Activated CD8-positive, alpha-beta T cell treated with anti-CD3 and anti-CD28 coated beads for 36 hours (primary cell): ENCODE measurements around the gene ASIC4. TPM values are rescaled to one million over a fixed set of nuclear protein-coding genes. Genes with fewer than 3 reads are reported as not detected.

ENCODE experiments used
- ATAC-seq: fragments of 200-7000 bp; cut with Tn5 transposase; one replicate; pipeline ENCODE4 v1.10.0; 2021; ENCODE audit warnings: mild to moderate bottlenecking, moderate library complexity
- CTCF ChIA-PET: fragments of 350-600 bp; sonication (Branson Sonifier 250); formaldehyde crosslinking; loops from one replicate; lab custom pipeline; 2021; ENCODE audit warnings: antibody characterized with exemption; lab: Charles Lee
- POLR2A ChIA-PET: fragments of 350-600 bp; sonication (Branson Sonifier 250); formaldehyde crosslinking; loops from one replicate; lab custom pipeline; 2021; ENCODE audit warnings: antibody characterized with exemption; lab: Charles Lee
- DNase-seq: peaks from one replicate; pipeline ENCODE4 v3.0.0-alpha.2; 2020
- H3K27ac Mint-ChIP-seq: one replicate; pipeline ENCODE4 v1.8.0; 2021; ENCODE audit warnings: mild to moderate bottlenecking, mixed read lengths
- H3K27me3 Mint-ChIP-seq: one replicate; pipeline ENCODE4 v1.8.0; 2021; ENCODE audit warnings: mixed read lengths
- H3K36me3 Mint-ChIP-seq: one replicate; pipeline ENCODE4 v1.8.0; 2021; ENCODE audit warnings: low read depth, mixed read lengths
- H3K4me1 Mint-ChIP-seq: one replicate; pipeline ENCODE4 v1.8.0; 2021; ENCODE audit warnings: low read depth, mixed read lengths
- H3K4me3 Mint-ChIP-seq: one replicate; pipeline ENCODE4 v1.8.0; 2021; ENCODE audit warnings: mild to moderate bottlenecking, moderate library complexity, mixed read lengths
- H3K9me3 Mint-ChIP-seq: one replicate; pipeline ENCODE4 v1.8.0; 2021; ENCODE audit warnings: mixed read lengths
- intact Hi-C: fragments of 100-400 bp; cut with micrococcal nuclease; formaldehyde crosslinking; loops from one replicate; pipeline ENCODE4 v1.10.0; 2022
- total RNA-seq, 2 experiments: library from RNA; stranded (reverse); gene quantifications; one replicate each; pipeline ENCODE4 v1.2.3, GENCODE V29; 2021
- TF ChIP-seq, protein P1 (sequence below): fragments of 200-600 bp; IDR thresholded peaks from one replicate; pipeline ENCODE4 v1.8.0; 2022; ENCODE audit warnings: antibody characterized with exemption, mild to moderate bottlenecking

The ASIC4 gene
- total RNA-seq, 2 experiments from 2014 or later, result not detected

DNA sequence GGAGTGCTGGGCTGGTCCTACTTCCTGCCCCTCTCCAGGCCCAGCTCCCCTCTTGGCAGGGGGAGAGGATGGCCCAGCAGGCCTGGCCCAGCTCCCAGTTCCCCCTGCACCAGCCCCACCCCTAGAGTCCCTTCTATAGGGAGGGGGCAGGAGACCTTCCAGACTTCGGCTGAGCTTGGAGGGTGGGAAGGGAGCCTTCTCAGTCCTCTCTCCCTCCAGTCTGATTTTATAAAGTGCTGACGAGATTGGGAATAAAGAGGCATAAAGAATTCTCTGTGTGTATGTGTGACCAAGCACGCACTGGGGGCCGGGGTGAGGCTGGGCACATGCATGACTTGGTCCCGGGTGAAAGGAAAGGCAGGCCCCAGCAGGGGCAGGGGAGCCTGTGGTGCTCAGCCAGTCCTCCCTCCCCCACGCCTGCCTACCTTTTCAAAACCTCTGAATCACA lies 24.2 kb downstream of the ASIC4 start:
- TF ChIP-seq, protein P1, sequence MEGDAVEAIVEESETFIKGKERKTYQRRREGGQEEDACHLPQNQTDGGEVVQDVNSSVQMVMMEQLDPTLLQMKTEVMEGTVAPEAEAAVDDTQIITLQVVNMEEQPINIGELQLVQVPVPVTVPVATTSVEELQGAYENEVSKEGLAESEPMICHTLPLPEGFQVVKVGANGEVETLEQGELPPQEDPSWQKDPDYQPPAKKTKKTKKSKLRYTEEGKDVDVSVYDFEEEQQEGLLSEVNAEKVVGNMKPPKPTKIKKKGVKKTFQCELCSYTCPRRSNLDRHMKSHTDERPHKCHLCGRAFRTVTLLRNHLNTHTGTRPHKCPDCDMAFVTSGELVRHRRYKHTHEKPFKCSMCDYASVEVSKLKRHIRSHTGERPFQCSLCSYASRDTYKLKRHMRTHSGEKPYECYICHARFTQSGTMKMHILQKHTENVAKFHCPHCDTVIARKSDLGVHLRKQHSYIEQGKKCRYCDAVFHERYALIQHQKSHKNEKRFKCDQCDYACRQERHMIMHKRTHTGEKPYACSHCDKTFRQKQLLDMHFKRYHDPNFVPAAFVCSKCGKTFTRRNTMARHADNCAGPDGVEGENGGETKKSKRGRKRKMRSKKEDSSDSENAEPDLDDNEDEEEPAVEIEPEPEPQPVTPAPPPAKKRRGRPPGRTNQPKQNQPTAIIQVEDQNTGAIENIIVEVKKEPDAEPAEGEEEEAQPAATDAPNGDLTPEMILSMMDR, result no peak
- H3K27ac Mint-ChIP-seq, result no peak overlapping the region
- peaks cover 3% of the 10 kb centered on the region for H3K27me3 Mint-ChIP-seq
- peaks cover 14% of the 10 kb centered on the region for H3K4me1 Mint-ChIP-seq
- H3K9me3 Mint-ChIP-seq, result no peaks in the 10 kb centered on the region
- intact Hi-C loops, result no loop called here
- ATAC-seq, result no peak
- CTCF ChIA-PET, result interaction anchor here (0.9 to 3.8 kb wide), 2 partner anchors 9 to 63 kb away, joined by 3 to 74 read pairs; no protein-coding TSS in a partner anchor
- H3K4me3 Mint-ChIP-seq, result no peak overlapping the region
- POLR2A ChIA-PET, result no interaction called here
- H3K36me3 Mint-ChIP-seq, result peaks cover 8% of the 10 kb centered on the region
- no peak for DNase-seq

DNA sequence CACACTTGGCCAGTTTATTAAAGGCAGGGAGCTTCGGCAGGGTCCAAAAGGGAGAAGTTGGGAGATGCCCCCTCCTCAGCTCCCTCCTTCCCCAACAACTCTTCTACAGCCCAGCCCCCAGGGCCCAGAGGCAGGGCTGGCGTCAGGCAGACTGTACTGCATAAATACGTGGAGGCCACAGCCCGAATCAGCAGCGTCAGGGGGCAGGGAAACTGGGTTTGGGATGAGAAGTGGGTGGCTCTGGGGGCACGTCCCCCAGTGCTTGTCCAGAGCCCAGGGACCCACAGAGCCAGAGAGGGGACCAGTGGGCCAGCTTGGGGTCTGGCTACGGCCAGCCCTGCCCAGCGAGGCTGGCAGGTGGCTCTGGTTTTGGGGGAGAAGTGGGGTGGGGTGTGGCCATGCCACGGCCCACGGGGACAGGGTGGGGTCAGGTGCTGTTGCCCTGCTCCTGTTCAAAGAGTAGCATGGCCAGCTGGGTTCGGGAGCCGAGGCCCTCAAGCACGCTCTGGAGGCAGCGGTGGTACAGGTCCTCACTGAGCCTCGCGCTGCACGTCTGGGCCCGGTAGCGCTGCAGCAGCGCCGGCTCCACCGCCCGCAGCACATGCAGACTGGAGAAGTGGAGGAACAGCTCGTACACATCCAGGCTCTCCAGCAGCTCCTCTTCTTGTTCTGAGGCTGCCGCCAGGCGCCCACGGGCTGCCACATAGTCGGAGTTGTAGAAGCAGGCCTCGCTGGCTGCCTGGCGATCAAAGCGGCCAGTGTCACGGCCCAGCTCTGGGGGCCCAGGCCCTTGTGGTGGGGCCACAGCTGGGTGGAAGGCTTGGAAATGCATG lies 24.9 kb downstream of the ASIC4 start:
- Mint-ChIP-seq H3K36me3 (peaks cover 8% of the 10 kb centered on the region), H3K4me1 (peaks cover 14% of the 10 kb centered on the region), H3K4me3 (no peak overlapping the region), H3K27me3 (peaks cover 3% of the 10 kb centered on the region), H3K9me3 (no peaks in the 10 kb centered on the region), H3K27ac (no peak overlapping the region)
- POLR2A ChIA-PET, result no interaction called here
- TF ChIP-seq, protein P1, result no peak
- intact Hi-C loops, result no loop called here
- DNase-seq, result no peak
- CTCF ChIA-PET, result interaction anchor here (1.1 to 3.8 kb wide), 3 partner anchors 10 to 136 kb away, joined by 4 to 74 read pairs (median 20); no protein-coding TSS in a partner anchor
- no peak for ATAC-seq

DNA sequence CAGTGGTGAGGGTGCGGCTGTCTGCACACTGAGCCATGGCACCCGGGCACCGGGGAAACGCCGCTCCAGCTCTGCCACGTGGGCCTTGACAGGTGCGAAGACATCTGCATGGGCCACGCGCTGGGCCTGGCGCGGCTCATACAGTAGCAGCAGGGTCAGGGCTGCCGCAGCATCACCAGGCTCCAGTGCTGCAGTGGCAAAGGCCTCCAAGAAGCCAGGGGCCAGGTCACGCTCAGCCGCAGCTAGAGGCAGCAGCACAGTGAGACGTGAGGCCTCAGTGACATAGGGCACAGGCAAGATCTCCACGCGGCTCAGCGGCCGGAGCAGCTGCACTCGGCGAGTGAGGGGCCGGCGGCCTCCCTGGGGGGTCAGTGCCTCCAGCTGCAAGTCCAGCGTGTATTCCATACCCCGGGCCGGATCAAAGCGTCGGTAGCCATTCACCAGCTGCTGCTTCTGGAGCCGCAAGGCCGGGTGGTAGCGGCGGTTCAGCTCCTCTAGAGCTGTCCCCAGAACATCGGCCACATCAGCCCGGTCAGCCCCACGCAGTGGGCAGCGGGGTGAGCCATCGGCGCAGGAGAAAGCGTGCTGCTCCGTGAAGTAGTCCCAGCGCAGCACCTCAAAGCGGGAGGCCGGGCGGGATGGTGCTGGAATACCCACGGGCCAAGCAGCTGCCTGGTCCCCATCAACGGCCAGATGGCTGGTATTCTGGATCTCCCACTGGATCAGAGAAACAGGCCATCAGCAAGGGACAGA lies 25.8 kb downstream of the ASIC4 start:
- H3K9me3 Mint-ChIP-seq, result no peaks in the 10 kb centered on the region
- H3K4me3 Mint-ChIP-seq, result no peak overlapping the region
- POLR2A ChIA-PET, result no interaction called here
- peaks cover 21% of the 10 kb centered on the region for H3K4me1 Mint-ChIP-seq
- peaks cover 8% of the 10 kb centered on the region for H3K36me3 Mint-ChIP-seq
- TF ChIP-seq, protein P1, result no peak
- CTCF ChIA-PET, result interaction anchor here (1.0 to 4.7 kb wide), 25 partner anchors 11 to 151 kb away, joined by 3 to 74 read pairs (median 4); partner anchors contain the start of gene GMPPA
- no peak for ATAC-seq
- peaks cover 6% of the 10 kb centered on the region for H3K27me3 Mint-ChIP-seq
- no peak overlapping the region for H3K27ac Mint-ChIP-seq
- intact Hi-C loops, result loop anchor here (5.0 kb wide), 2 partner anchors 57 to 147 kb away; partner anchors contain the start of gene STK11IP
- DNase-seq, result no peak

DNA sequence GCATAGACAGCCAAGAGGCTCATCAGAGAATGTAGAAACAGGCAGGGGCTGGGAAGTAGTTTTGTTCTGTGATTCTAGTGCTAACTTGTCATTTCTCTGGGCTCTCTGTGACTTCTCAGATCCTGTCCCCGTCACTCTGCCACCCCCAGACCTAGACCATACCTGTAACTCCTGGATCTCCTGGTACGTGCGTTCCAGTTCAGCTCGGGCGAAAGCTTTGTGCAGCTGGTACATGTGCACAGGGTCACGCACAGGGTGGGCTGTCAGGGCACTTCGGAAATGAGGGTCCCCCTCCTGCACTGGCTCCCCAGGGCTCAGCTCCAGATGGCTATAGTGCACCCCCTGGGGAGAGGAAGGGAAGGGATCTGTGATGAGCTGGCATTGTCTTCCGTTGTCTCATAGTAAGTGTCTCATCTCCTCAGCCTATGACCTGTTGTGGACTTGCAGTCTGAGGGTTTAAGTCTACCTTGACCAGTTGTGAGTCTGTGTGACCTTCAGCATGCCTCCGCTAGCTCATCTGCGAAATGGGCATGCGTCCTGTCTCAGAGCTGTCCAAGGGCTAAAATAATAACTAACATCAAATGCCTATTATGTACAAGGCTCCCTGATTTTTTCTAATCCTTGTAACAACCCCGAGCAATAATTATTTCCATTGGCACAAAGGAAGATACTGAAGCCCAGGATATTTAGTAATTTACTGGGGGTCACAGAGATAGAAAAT lies 26.7 kb downstream of the ASIC4 start:
- Mint-ChIP-seq H3K27ac (no peak overlapping the region), H3K4me1 (peaks cover 21% of the 10 kb centered on the region), H3K36me3 (peaks cover 8% of the 10 kb centered on the region), H3K27me3 (peaks cover 3% of the 10 kb centered on the region), H3K9me3 (no peaks in the 10 kb centered on the region), H3K4me3 (peak overlapping the region; percentile 93)
- CTCF ChIA-PET, result interaction anchor here (0.6 to 4.7 kb wide), 54 partner anchors 11 to 280 kb away, joined by 3 to 74 read pairs (median 4); partner anchors contain the start of genes GMPPA, OBSL1 and STK11IP
- intact Hi-C loops, result loop anchor here (1.0 to 5.0 kb wide), 3 partner anchors 56 to 146 kb away; partner anchors contain the start of gene STK11IP
- DNase-seq (no peak), ATAC-seq (no peak)
- TF ChIP-seq, protein P1, result no peak
- POLR2A ChIA-PET, result interaction anchor here (0.8 to 2.2 kb wide), 2 partner anchors 11 to 101 kb away, joined by 3 to 5 read pairs; no protein-coding TSS in a partner anchor
